Caco-2 (cell line): ENCODE data around the gene RSPH9. TPM values are rescaled to one million over a fixed set of nuclear protein-coding genes. Genes with fewer than 3 reads are reported as not detected.

Experiments
- BruUV-seq: library from RNA; stranded (reverse); fragments of 400-500 nt; replicated peaks from 2 replicates; lab custom pipeline; 2021; lab: Mats Ljungman, UMichigan
- CTCF ChIA-PET: fragments of 300-600 bp; sonication (Branson Sonifier 250); formaldehyde crosslinking; loops from one replicate; lab custom pipeline; 2022; ENCODE audit warnings: antibody characterized with exemption; lab: Charles Lee
- POLR2A ChIA-PET: fragments of 300-600 bp; sonication (Branson Sonifier 250); formaldehyde crosslinking; loops from one replicate; lab custom pipeline; 2022; ENCODE audit warnings: antibody characterized with exemption; lab: Charles Lee
- DNase-seq, 2 experiments: peaks; one replicate each; pipeline versions ENCODE4 v3.0.0 to v3.0.0-alpha.2; 2020 to 2022
- H3K27me3 ChIP-seq: replicated peaks from 2 replicates; pipeline ENCODE4 v1.6.0; 2011; ENCODE audit warnings: low read length; ENCODE audit not compliant: control insufficient read depth, insufficient read depth
- H3K36me3 ChIP-seq: 2 replicates; pipeline ENCODE4 v1.5.1; 2011; ENCODE audit warnings: low read length; ENCODE audit not compliant: control insufficient read depth, insufficient read depth
- H3K4me1 ChIP-seq: fragments of 250-450 bp; sonication (Bioruptor Pico); 2 replicates; pipeline ENCODE4 v1.5.1; 2020; ENCODE audit warnings: mild to moderate bottlenecking
- H3K4me3 ChIP-seq: 2 replicates; pipeline ENCODE4 v1.5.1; 2011; ENCODE audit warnings: low read depth, mild to moderate bottlenecking, control low read depth, low read length
- H3K9me3 ChIP-seq: fragments of 250-450 bp; sonication (Bioruptor Pico); 2 replicates; pipeline ENCODE4 v1.5.1; 2020; ENCODE audit warnings: mild to moderate bottlenecking, moderate library complexity
- H3K27ac Mint-ChIP-seq: one replicate; pipeline ENCODE4 v1.8.0; 2022; ENCODE audit warnings: mixed read lengths; ENCODE audit not compliant: unreplicated experiment
- H3K27me3 Mint-ChIP-seq: one replicate; pipeline ENCODE4 v1.8.0; 2022; ENCODE audit warnings: mixed read lengths; ENCODE audit not compliant: insufficient read depth, unreplicated experiment
- H3K36me3 Mint-ChIP-seq: one replicate; pipeline ENCODE4 v1.8.0; 2022; ENCODE audit warnings: mild to moderate bottlenecking, mixed read lengths; ENCODE audit not compliant: insufficient read depth, unreplicated experiment
- H3K4me1 Mint-ChIP-seq: one replicate; pipeline ENCODE4 v1.8.0; 2022; ENCODE audit warnings: low read depth, mixed read lengths; ENCODE audit not compliant: unreplicated experiment
- H3K4me3 Mint-ChIP-seq: one replicate; pipeline ENCODE4 v1.8.0; 2022; ENCODE audit warnings: mild to moderate bottlenecking, moderate library complexity, mixed read lengths; ENCODE audit not compliant: unreplicated experiment
- H3K9me3 Mint-ChIP-seq: one replicate; pipeline ENCODE4 v1.8.0; 2022; ENCODE audit warnings: mixed read lengths; ENCODE audit not compliant: unreplicated experiment
- intact Hi-C: fragments of 100-400 bp; cut with micrococcal nuclease; formaldehyde crosslinking; loops from one replicate; pipeline ENCODE4 v1.10.0; 2022; ENCODE audit not compliant: unreplicated experiment
- total RNA-seq: library from RNA; stranded (reverse); gene quantifications from 2 replicates; pipeline ENCODE4 v1.2.3, GENCODE V29; 2022
- TF ChIP-seq, protein P1 (sequence below), 2 experiments: fragments of 200-600 bp in 1 of 2; IDR thresholded peaks; 1 replicate in 1 of 2; 2 replicates in 1 of 2; pipeline versions ENCODE4 v1.5.1 to v1.8.0; 2011 to 2022; ENCODE audit warnings: antibody characterized with exemption in 1 of 2, control low read depth in 1 of 2, inconsistent platforms in 1 of 2, low read depth in 1 of 2, low read length in 1 of 2, mild to moderate bottlenecking in 1 of 2, moderate library complexity in 1 of 2; ENCODE audit not compliant: insufficient read depth in 1 of 2, severe bottlenecking in 1 of 2, unreplicated experiment in 1 of 2

Gene RSPH9
- total RNA-seq, 1 experiment from 2014 or later: not detected

DNA sequence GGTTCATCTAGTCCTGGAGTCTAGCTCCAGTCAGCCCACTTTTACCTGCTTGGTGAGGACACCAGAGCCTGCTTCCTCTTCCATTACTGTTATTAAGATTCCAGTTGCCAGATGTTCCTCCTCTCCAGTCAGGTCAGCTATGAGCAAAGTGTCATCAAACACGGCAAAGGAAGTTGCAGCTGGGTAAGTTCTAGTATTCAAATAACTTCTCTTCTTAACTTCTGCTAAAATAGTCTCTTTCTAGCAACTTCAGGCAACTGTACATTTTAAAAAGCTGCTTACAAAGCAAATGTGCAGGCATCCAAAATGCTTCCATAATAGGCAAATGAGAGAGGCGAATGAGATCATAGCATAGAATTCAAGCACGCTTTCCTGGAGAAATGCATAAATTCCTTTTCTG is 61.2 kb downstream of the RSPH9 start:
- H3K4me3 ChIP-seq: no peak overlapping the region
- Mint-ChIP-seq H3K4me3 (no peak overlapping the region), H3K27ac (no peak overlapping the region), H3K36me3 (no peaks in the 10 kb centered on the region), H3K27me3 (peaks cover 2% of the 10 kb centered on the region), H3K4me1 (peaks cover 21% of the 10 kb centered on the region), H3K9me3 (peaks cover 5% of the 10 kb centered on the region)
- H3K27me3 ChIP-seq: no peaks in the 10 kb centered on the region
- H3K9me3 ChIP-seq: no peaks in the 10 kb centered on the region
- ChIA-PET CTCF (interaction anchor here (1.2 kb wide), 1 partner anchor 373 kb away, joined by 3 read pairs; no protein-coding TSS in a partner anchor), POLR2A (no interaction called here)
- H3K36me3 ChIP-seq: no peaks in the 10 kb centered on the region
- TF ChIP-seq, protein P1, sequence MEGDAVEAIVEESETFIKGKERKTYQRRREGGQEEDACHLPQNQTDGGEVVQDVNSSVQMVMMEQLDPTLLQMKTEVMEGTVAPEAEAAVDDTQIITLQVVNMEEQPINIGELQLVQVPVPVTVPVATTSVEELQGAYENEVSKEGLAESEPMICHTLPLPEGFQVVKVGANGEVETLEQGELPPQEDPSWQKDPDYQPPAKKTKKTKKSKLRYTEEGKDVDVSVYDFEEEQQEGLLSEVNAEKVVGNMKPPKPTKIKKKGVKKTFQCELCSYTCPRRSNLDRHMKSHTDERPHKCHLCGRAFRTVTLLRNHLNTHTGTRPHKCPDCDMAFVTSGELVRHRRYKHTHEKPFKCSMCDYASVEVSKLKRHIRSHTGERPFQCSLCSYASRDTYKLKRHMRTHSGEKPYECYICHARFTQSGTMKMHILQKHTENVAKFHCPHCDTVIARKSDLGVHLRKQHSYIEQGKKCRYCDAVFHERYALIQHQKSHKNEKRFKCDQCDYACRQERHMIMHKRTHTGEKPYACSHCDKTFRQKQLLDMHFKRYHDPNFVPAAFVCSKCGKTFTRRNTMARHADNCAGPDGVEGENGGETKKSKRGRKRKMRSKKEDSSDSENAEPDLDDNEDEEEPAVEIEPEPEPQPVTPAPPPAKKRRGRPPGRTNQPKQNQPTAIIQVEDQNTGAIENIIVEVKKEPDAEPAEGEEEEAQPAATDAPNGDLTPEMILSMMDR (IDR thresholded peaks at IDR 0.05; ENCODE audit: insufficient read depth in 1 of 2, low read depth in 1 of 2, low read length in 1 of 2, severe bottlenecking in 1 of 2, unreplicated experiment in 1 of 2): no peak
- intact Hi-C loops: no loop called here
- no peak for DNase-seq
- peaks cover 17% of the 10 kb centered on the region for H3K4me1 ChIP-seq
- BruUV-seq: no TSS peak

DNA sequence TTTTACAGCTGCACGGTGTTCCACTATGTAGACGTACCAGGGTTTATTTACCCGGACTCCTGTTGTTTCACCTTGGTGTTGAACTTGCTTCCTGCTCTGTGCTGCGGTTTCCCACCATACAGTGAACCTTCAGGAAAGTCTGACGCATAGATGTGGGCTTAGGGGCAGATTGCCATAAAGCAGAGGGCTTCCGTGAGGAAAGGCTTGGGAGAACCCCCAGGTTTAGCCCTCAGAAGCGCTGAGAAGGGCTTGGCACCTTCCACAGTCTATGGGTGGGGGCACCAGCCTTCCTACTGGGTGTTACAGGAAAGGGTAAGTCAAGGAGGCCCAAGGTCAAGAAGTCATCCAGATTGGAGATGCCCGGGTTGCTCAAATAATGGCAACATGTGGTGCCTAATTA is 62.0 kb downstream of the RSPH9 start:
- Histone ChIP-seq H3K27me3 (no peaks in the 10 kb centered on the region), H3K9me3 (no peaks in the 10 kb centered on the region), H3K4me1 (peaks cover 17% of the 10 kb centered on the region), H3K36me3 (no peaks in the 10 kb centered on the region), H3K4me3 (no peak overlapping the region)
- Mint-ChIP-seq H3K4me3 (no peak overlapping the region), H3K27ac (no peak overlapping the region), H3K9me3 (peaks cover 10% of the 10 kb centered on the region), H3K36me3 (no peaks in the 10 kb centered on the region), H3K4me1 (peaks cover 21% of the 10 kb centered on the region), H3K27me3 (peaks cover 4% of the 10 kb centered on the region)
- TF ChIP-seq, protein P1 (IDR thresholded peaks at IDR 0.05; ENCODE audit: insufficient read depth in 1 of 2, low read depth in 1 of 2, low read length in 1 of 2, severe bottlenecking in 1 of 2, unreplicated experiment in 1 of 2): no peak
- ChIA-PET CTCF (interaction anchor here (1.2 kb wide), 1 partner anchor 372 kb away, joined by 3 read pairs; no protein-coding TSS in a partner anchor), POLR2A (no interaction called here)
- intact Hi-C loops: no loop called here
- no TSS peak for BruUV-seq
- DNase-seq: no peak

DNA sequence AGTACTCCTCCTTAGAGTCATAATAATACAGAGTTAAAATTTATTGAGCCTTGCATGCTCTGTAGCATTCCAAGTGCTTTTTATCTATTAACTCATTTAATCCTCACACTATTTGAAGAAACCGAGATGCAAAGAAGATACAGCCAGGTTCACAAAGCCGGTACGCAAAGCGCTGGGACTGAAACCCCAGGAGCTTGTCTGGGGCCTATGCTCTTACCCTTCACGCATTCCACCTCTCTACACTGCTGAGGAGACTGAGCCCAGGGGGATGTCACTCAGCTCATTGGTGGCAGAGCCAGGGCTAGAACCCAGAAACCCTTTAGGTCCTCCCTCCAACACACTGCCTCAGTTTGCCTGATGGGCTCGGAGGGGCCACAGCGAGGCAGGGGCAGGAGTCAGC is 62.4 kb downstream of the RSPH9 start:
- H3K36me3 ChIP-seq: no peaks in the 10 kb centered on the region
- no peaks in the 10 kb centered on the region for H3K9me3 ChIP-seq
- BruUV-seq: no TSS peak
- TF ChIP-seq, protein P1 (IDR thresholded peaks at IDR 0.05; ENCODE audit: insufficient read depth in 1 of 2, low read depth in 1 of 2, low read length in 1 of 2, severe bottlenecking in 1 of 2, unreplicated experiment in 1 of 2): no peak
- H3K4me3 ChIP-seq: no peak overlapping the region
- H3K27ac Mint-ChIP-seq: no peak overlapping the region
- peaks cover 4% of the 10 kb centered on the region for H3K27me3 Mint-ChIP-seq
- no peaks in the 10 kb centered on the region for H3K27me3 ChIP-seq
- POLR2A ChIA-PET: no interaction called here
- H3K4me3 Mint-ChIP-seq: no peak overlapping the region
- peaks cover 17% of the 10 kb centered on the region for H3K4me1 ChIP-seq
- intact Hi-C loops: no loop called here
- H3K4me1 Mint-ChIP-seq: peaks cover 20% of the 10 kb centered on the region
- H3K36me3 Mint-ChIP-seq: no peaks in the 10 kb centered on the region
- CTCF ChIA-PET: no interaction called here
- H3K9me3 Mint-ChIP-seq: peaks cover 10% of the 10 kb centered on the region
- no peak for DNase-seq
